K562 (cell line): ENCODE data around the gene ASB4. TPM values are rescaled to one million over a fixed set of nuclear protein-coding genes. Genes with fewer than 3 reads are reported as not detected.

Experiments used
- ATAC-seq: fragments of 200-7000 bp; cut with Tn5 transposase; 3 replicates; pipeline ENCODE4 v1.9.1; 2020; ENCODE audit warnings: moderate library complexity
- BruUV-seq: library from RNA; stranded (reverse); fragments of 400-500 nt; replicated peaks from 2 replicates; lab custom pipeline; 2021; lab: Mats Ljungman, UMichigan
- CTCF ChIA-PET: fragments of 300-600 bp; formaldehyde crosslinking; extraction: SDS; loops from one replicate; lab custom pipeline; 2021; ENCODE audit warnings: low intra/inter-chr PET ratio; lab: Yijun Ruan, JAX
- POLR2A ChIA-PET: fragments of 300-600, 350-650 bp; sonication (Branson Sonifier 250); formaldehyde crosslinking; extraction: SDS; loops from one replicate; lab custom pipeline; 2021; ENCODE audit warnings: antibody characterized with exemption, inconsistent platforms; lab: Yijun Ruan, JAX
- DNase-seq, 4 experiments: peaks; one replicate each; pipeline versions ENCODE4 v3.0.0 to v3.0.0-alpha.2; 2011 to 2018; ENCODE audit warnings: low spot score in 3 of 4, mixed read lengths in 3 of 4; ENCODE audit errors: extremely low read depth in 1 of 4
- FAIRE-seq: peaks from 2 replicates; lab custom pipeline; 2011; peaks lifted over from hg19 to GRCh38; lab: Jason Lieb, UNC
- H2AFZ ChIP-seq: 2 replicates; pipeline ENCODE4 v1.6.0; 2011; ENCODE audit warnings: low read depth, low read length, control low read depth, inconsistent platforms
- H3K27ac ChIP-seq: fragments of 200-600 bp; 3 replicates; pipeline ENCODE4 v1.8.0; 2011; ENCODE audit warnings: low read depth, mild to moderate bottlenecking, control low read depth, inconsistent platforms, low read length, moderate library complexity, mixed read lengths; ENCODE audit errors: extremely low read depth
- H3K27me3 ChIP-seq, 2 experiments: fragments of 300-600 bp in 1 of 2; 2 replicates in 1 of 2; 3 replicates in 1 of 2; pipeline versions ENCODE4 v1.6.0 to v1.8.0; 2011; ENCODE audit warnings: inconsistent platforms in 2 of 2, low read length in 2 of 2, mild to moderate bottlenecking in 1 of 2, mixed read lengths in 1 of 2, moderate library complexity in 1 of 2; ENCODE audit not compliant: control insufficient read depth in 2 of 2, insufficient read depth in 2 of 2
- H3K36me3 ChIP-seq: fragments of 300-600 bp; 3 replicates; pipeline ENCODE4 v1.8.0; 2011; ENCODE audit warnings: mild to moderate bottlenecking, low read length, inconsistent platforms; ENCODE audit not compliant: control insufficient read depth, insufficient read depth
- H3K4me1 ChIP-seq, 2 experiments: fragments of 200-600 bp in 1 of 2; replicated peaks in 1 of 2; 2 replicates in 1 of 2; 3 replicates in 1 of 2; pipeline versions ENCODE4 v1.5.1 to v1.8.0; 2011; ENCODE audit warnings: inconsistent platforms in 2 of 2, low read length in 2 of 2, mild to moderate bottlenecking in 1 of 2, mixed read lengths in 1 of 2, moderate library complexity in 1 of 2; ENCODE audit not compliant: control insufficient read depth in 2 of 2, insufficient read depth in 2 of 2
- H3K4me2 ChIP-seq: 2 replicates; pipeline ENCODE4 v1.6.1; 2011; ENCODE audit warnings: low read length, control low read depth, inconsistent platforms, mixed read lengths; ENCODE audit not compliant: insufficient read depth
- H3K4me3 ChIP-seq: fragments of 200-600 bp; sonication (generic), shearing (Covaris generic); 2 replicates; pipeline ENCODE4 v1.5.1; 2016; ENCODE audit warnings: control low read depth, inconsistent platforms
- H3K79me2 ChIP-seq: fragments of 200-600 bp; 3 replicates; pipeline ENCODE4 v1.8.0; 2011; ENCODE audit warnings: low read length, inconsistent platforms; ENCODE audit not compliant: control insufficient read depth, insufficient read depth
- H3K9ac ChIP-seq, 2 experiments: 2 replicates each; pipeline versions ENCODE4 v1.6.0 to v1.6.1; 2011; ENCODE audit warnings: low read depth in 2 of 2, low read length in 2 of 2, control low read depth in 1 of 2, inconsistent platforms in 1 of 2, mild to moderate bottlenecking in 1 of 2, mixed read lengths in 1 of 2; ENCODE audit not compliant: insufficient read depth in 1 of 2
- H3K9me1 ChIP-seq: one replicate; pipeline ENCODE4 v1.6.0; 2011; ENCODE audit warnings: inconsistent platforms, mild to moderate bottlenecking, low read length, moderate library complexity; ENCODE audit not compliant: control insufficient read depth, insufficient read depth
- H3K9me3 ChIP-seq: replicated peaks from 2 replicates; pipeline ENCODE4 v1.5.1; 2011; ENCODE audit warnings: low read depth, low read length, inconsistent platforms; ENCODE audit not compliant: control insufficient read depth, insufficient read depth
- H4K20me1 ChIP-seq: replicated peaks from 2 replicates; pipeline ENCODE4 v1.6.1; 2011; ENCODE audit warnings: low read length, inconsistent platforms, mixed read lengths; ENCODE audit not compliant: control insufficient read depth, insufficient read depth
- BCLAF1 ChIP-seq, 2 experiments: fragments of 450-650 bp in 1 of 2; IDR thresholded peaks; 2 replicates each; pipeline ENCODE4 v1.6.1; 2011 to 2017; ENCODE audit warnings: low read depth in 2 of 2, antibody characterized with exemption in 1 of 2, borderline replicate concordance in 1 of 2, low read length in 1 of 2, mild to moderate bottlenecking in 1 of 2, mixed read lengths in 1 of 2; ENCODE audit not compliant: control insufficient read depth in 1 of 2
- CCAR2 ChIP-seq: fragments of 200-400 bp; formaldehyde crosslinking; IDR thresholded peaks from 2 replicates; pipeline ENCODE4 v1.6.1; 2017; ENCODE audit warnings: mild to moderate bottlenecking, low read depth, low read length
- TEAD2 ChIP-seq: fragments of 450-650 bp; IDR thresholded peaks from 2 replicates; pipeline ENCODE4 v1.6.1; 2016; ENCODE audit warnings: missing genetic modification characterization, control low read depth, missing compliant biosample characterization
- ZNF263 ChIP-seq: sonication (generic); formaldehyde crosslinking; IDR thresholded peaks from 2 replicates; pipeline ENCODE4 v1.8.0; 2022; ENCODE audit warnings: mild to moderate bottlenecking, missing genetic modification reagents, borderline replicate concordance
- ZNF644 ChIP-seq: fragments of 200-800 bp; sonication (Bioruptor generic); IDR thresholded peaks from 2 replicates; pipeline ENCODE4 v1.6.1; 2016; ENCODE audit warnings: low read depth, missing genetic modification characterization, missing compliant biosample characterization
- ZNF778 ChIP-seq: fragments of 450-650 bp; formaldehyde crosslinking; IDR thresholded peaks from 2 replicates; pipeline ENCODE4 v1.4.0; 2020; ENCODE audit warnings: mild to moderate bottlenecking, moderate library complexity
- WGBS: fragments of 100-300 bp; shearing (Covaris generic); methylation state at CpG from one replicate; pipeline ENCODE4 v1.1.6; 2016; ENCODE audit warnings: low coverage, mixed read lengths; ENCODE audit not compliant: insufficient coverage; ENCODE audit errors: missing lambda C conversion rate; 5-methylcytosine and 5-hydroxymethylcytosine counted together
- in situ Hi-C: fragments of 300-500 bp; cut with MboI; formaldehyde crosslinking; loops from 4 replicates; pipeline ENCODE4 v1.15.0; 2018; ENCODE audit warnings: inconsistent platforms, mixed read lengths
- intact Hi-C: fragments of 100-400 bp; cut with micrococcal nuclease; formaldehyde crosslinking; loops from 2 replicates; pipeline ENCODE4 v1.14.2; 2022
- polyA plus RNA-seq, 8 experiments: library from polyadenylated mRNA; depleted of rRNA in 4 of 8; stranded (reverse) in 5 of 8; unstranded in 3 of 8; fragments of >200 nt; fragmentation: Nextera tagmentation in 2 of 8; fragmentation: Illumina TruSeq in 1 of 8; extraction: Ambion mirVana in 2 of 8; extraction: Trizol in 1 of 8; gene quantifications; 2 replicates each; pipeline versions ENCODE4 v1.2.1 to v1.2.3, GENCODE V29; 2011 to 2014; ENCODE audit warnings: inconsistent platforms in 1 of 8, missing spikeins in 1 of 8
- total RNA-seq, 7 experiments: library from RNA; depleted of rRNA in 6 of 7; stranded (reverse); fragments of >200 nt in 6 of 7; fragmentation: Illumina TruSeq in 2 of 7; extraction: Trizol in 2 of 7; gene quantifications; 2 replicates each; pipeline versions ENCODE4 v1.2.1 to v1.2.3, GENCODE V29; 2011 to 2021; ENCODE audit warnings: low replicate concordance in 1 of 7
- TF ChIP-seq, protein P1 (sequence below): fragments of 450-650 bp; IDR thresholded peaks from 2 replicates; pipeline ENCODE4 v1.6.1; 2017; ENCODE audit warnings: antibody characterized with exemption, mild to moderate bottlenecking
- TF ChIP-seq, protein P2 (sequence below): fragments of 250-450 bp; sonication (Bioruptor Pico); IDR thresholded peaks from 2 replicates; pipeline ENCODE4 v1.4.0; 2020; ENCODE audit warnings: borderline replicate concordance

ASB4 gene
- total and polyA plus RNA-seq, 9 of the 15 experiments (the other 6 are each of a cell fraction or from before 2014, with no cell fraction given), result 0.03 to 0.07 TPM; not detected in 7

- TF ChIP-seq, protein P1, sequence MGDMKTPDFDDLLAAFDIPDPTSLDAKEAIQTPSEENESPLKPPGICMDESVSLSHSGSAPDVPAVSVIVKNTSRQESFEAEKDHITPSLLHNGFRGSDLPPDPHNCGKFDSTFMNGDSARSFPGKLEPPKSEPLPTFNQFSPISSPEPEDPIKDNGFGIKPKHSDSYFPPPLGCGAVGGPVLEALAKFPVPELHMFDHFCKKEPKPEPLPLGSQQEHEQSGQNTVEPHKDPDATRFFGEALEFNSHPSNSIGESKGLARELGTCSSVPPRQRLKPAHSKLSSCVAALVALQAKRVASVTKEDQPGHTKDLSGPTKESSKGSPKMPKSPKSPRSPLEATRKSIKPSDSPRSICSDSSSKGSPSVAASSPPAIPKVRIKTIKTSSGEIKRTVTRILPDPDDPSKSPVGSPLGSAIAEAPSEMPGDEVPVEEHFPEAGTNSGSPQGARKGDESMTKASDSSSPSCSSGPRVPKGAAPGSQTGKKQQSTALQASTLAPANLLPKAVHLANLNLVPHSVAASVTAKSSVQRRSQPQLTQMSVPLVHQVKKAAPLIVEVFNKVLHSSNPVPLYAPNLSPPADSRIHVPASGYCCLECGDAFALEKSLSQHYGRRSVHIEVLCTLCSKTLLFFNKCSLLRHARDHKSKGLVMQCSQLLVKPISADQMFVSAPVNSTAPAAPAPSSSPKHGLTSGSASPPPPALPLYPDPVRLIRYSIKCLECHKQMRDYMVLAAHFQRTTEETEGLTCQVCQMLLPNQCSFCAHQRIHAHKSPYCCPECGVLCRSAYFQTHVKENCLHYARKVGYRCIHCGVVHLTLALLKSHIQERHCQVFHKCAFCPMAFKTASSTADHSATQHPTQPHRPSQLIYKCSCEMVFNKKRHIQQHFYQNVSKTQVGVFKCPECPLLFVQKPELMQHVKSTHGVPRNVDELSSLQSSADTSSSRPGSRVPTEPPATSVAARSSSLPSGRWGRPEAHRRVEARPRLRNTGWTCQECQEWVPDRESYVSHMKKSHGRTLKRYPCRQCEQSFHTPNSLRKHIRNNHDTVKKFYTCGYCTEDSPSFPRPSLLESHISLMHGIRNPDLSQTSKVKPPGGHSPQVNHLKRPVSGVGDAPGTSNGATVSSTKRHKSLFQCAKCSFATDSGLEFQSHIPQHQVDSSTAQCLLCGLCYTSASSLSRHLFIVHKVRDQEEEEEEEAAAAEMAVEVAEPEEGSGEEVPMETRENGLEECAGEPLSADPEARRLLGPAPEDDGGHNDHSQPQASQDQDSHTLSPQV, result no peak
- no peak for TF ChIP-seq ZNF778 (CRISPR knock-in tag)
- TF ChIP-seq ZNF644 (tag), result no peak
Observed at GRCh38 chr7:95472581-95473161, 13.1 kb upstream of the ASB4 start (continued).

GRCh38 chr7:95473276-95473985 lies 12.3 kb upstream of the ASB4 start:
- intact Hi-C loops, result loop anchor here (10.0 kb wide), 1 partner anchor 1179 kb away; no protein-coding TSS in a partner anchor
- H4K20me1 ChIP-seq, result no peaks in the 10 kb centered on the region
- POLR2A ChIA-PET, result interaction anchor here (0.6 kb wide), 1 partner anchor 39 kb away, joined by 3 read pairs; the partner anchor contains the start of gene PON2
- H3K4me1 ChIP-seq, result no peaks in the 10 kb centered on the region
- CTCF ChIA-PET, result no interaction called here
- TF ChIP-seq, protein P2, sequence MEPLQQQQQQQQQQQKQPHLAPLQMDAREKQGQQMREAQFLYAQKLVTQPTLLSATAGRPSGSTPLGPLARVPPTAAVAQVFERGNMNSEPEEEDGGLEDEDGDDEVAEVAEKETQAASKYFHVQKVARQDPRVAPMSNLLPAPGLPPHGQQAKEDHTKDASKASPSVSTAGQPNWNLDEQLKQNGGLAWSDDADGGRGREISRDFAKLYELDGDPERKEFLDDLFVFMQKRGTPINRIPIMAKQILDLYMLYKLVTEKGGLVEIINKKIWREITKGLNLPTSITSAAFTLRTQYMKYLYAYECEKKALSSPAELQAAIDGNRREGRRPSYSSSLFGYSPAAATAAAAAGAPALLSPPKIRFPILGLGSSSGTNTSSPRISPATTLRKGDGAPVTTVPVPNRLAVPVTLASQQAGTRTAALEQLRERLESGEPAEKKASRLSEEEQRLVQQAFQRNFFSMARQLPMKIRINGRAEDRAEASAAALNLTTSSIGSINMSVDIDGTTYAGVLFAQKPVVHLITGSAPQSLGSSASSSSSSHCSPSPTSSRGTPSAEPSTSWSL (CRISPR knock-in tag), result no peak
- TF ChIP-seq ZNF263 (CRISPR knock-in tag) (no peak), CCAR2 (no peak), BCLAF1 (IDR thresholded peaks at IDR 0.05; ENCODE audit: borderline replicate concordance in 1 of 2, control insufficient read depth in 1 of 2, low read depth in 2 of 2, low read length in 1 of 2) (no peak), TEAD2 (tag) (no peak)
- H3K9me3 ChIP-seq, result no peaks in the 10 kb centered on the region
- WGBS, result 0% methylated on average over 9 of the region's 9 CpGs
- no peaks in the 10 kb centered on the region for H3K79me2 ChIP-seq
- no peaks in the 10 kb centered on the region for H3K9me1 ChIP-seq
- in situ Hi-C loops, result no loop called here
- peaks cover 3 to 9% of the 10 kb centered on the region in 2 experiments; a peak in 3 of 5 replicates for H3K27me3 ChIP-seq
- no peaks in the 10 kb centered on the region for H3K36me3 ChIP-seq
- H3K9ac ChIP-seq, result no peak overlapping the region
- FAIRE-seq, result no peak
- no peak overlapping the region for H2AFZ ChIP-seq
- ATAC-seq, result no peak
- H3K27ac ChIP-seq, result no peak overlapping the region
- H3K4me3 ChIP-seq, result no peak overlapping the region
- H3K4me2 ChIP-seq, result no peak overlapping the region
- DNase-seq, result no peak
- BruUV-seq, result no TSS peak
